ENCODE measurements around the gene OR13C8. TPM values are rescaled to one million over a fixed set of nuclear protein-coding genes. Genes with fewer than 3 reads are reported as not detected.
"Not testable (repeated sequence)": the region's sequence is repeated elsewhere in the genome, so short reads cannot be mapped to it uniquely, and the experiment has no call there.

OR13C8 gene
- total RNA-seq, 1 experiment from 2014 or later = not detected

DNA sequence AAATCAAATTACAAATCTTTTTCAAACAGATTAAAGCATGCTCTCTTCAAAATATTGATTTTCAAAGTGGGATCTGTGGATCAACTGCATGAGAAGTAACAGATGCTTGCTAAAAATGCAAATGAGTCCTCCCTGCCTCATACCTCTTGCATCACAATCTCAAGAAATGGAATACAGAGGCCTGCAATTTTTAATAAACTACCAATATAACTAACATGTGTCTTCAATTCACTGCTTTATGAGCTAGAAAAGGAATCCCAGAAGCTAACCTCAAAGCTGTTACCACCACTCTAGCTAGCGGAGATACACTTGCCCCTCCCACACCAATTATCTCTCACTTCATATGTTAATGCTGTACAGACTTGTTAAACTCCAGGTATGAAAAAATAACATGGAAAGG lies 20.7 kb downstream of the OR13C8 start:
- no peak overlapping the region for H3K9ac ChIP-seq (ENCODE audit: low read length)
- TF ChIP-seq ATF3 (IDR thresholded peaks at IDR 0.05) = no peak
- no peak overlapping the region for H3K27ac ChIP-seq (ENCODE audit: low read depth, low read length)
- POLR2A ChIA-PET = no interaction called here
- intact Hi-C loops (cut with micrococcal nuclease) = no loop called here
- H2AFZ ChIP-seq (ENCODE audit: low read depth, low read length, poor library complexity, severe bottlenecking) = no peak overlapping the region
- no peaks in the 10 kb centered on the region for H3K9me2 ChIP-seq (ENCODE audit: insufficient read depth)
- H3K79me2 ChIP-seq (ENCODE audit: insufficient read depth, low read length) = no peaks in the 10 kb centered on the region
- BruUV-seq (replicated peaks) = no TSS peak
- H3K36me3 ChIP-seq (ENCODE audit: control insufficient read depth in 1 of 2, insufficient read depth in 2 of 2, low read length in 2 of 2) = no peaks in the 10 kb centered on the region
- no peaks in the 10 kb centered on the region for H3K9me3 ChIP-seq (ENCODE audit: control insufficient read depth in 1 of 2, insufficient read depth in 1 of 2, low read depth in 1 of 2, low read length in 2 of 2)
- RAD21 ChIA-PET (ENCODE audit: low non-redundant PET in 1 of 2, low total read pairs in 2 of 2, uncharacterized antibody in 2 of 2, unreplicated experiment in 2 of 2) = no interaction called here
- H3K4me2 ChIP-seq (ENCODE audit: low read length) = no peak overlapping the region
- no peak for DNase-seq (ENCODE audit: low read depth, low spot score)
- H3K4me3 ChIP-seq (replicated peaks in 1 of 2; ENCODE audit: low read depth in 1 of 2, low read length in 2 of 2) = no peak overlapping the region
- H3K27me3 ChIP-seq (ENCODE audit: insufficient read depth, low read length) = no peaks in the 10 kb centered on the region
- no peaks in the 10 kb centered on the region for H4K20me1 ChIP-seq (ENCODE audit: insufficient read depth)
- no peak for ATAC-seq
- CTCF ChIA-PET = no interaction called here
- no peaks in the 10 kb centered on the region for H3K4me1 ChIP-seq (ENCODE audit: control insufficient read depth in 1 of 2, insufficient read depth in 2 of 2, low read length in 2 of 2)

DNA sequence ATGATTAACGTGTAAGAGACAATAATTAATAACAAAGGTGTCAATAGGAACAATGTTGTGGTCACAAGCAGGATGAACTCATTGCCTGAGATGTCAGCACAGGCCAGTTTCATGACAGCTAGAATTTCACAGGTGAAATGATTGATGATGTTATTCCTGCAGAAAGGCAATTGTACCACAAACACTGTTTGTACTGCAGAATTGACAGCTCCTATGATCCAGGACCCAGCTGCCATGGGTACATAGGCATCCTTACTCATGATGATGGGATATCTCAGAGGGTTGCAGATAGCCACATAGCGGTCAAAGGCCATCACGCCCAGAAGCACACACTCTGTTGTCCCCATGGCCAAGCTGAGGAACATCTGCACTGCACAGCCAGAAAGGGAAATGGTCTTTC lies 29.8 kb downstream of the OR13C8 start:
- H4K20me1 ChIP-seq (ENCODE audit: insufficient read depth); POLR2A ChIA-PET; BruUV-seq (replicated peaks): not testable (repeated sequence)

DNA sequence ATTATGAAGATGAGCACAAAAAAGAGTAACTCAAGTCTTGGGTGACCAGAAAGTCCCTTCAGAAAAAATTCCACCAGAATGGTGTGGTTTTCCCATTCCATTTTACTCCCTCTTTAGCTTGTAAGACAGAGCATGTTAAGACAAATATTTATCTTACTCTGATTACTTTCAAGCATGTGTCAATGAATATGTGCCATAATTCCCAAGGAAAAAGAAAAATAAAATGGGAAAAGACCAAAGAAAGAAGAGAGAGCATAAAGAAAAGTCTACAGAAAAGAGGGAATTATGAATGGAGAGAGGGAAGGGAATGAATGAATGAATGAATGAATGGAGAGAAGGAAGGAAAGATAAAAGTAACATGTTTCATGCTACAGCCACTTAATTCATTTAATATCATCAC lies 30.3 kb downstream of the OR13C8 start, which contains the start of gene OR13C5:
OR13C5 (minus strand) TSS at position 101 of the 400 bp plus-strand sequence; CDS start at position 101, 0 bp downstream.
- H3K4me1 ChIP-seq (ENCODE audit: control insufficient read depth in 1 of 2, insufficient read depth in 2 of 2, low read length in 2 of 2); BruUV-seq (replicated peaks): not testable (repeated sequence)

More for the DNA sequence above, 29.8 kb downstream of the OR13C8 start:
- RAD21 ChIA-PET (ENCODE audit: low non-redundant PET in 1 of 2, low total read pairs in 2 of 2, uncharacterized antibody in 2 of 2, unreplicated experiment in 2 of 2); ATAC-seq; H3K9me2 ChIP-seq (ENCODE audit: insufficient read depth); H3K27me3 ChIP-seq (ENCODE audit: insufficient read depth, low read length); H3K4me1 ChIP-seq (ENCODE audit: control insufficient read depth in 1 of 2, insufficient read depth in 2 of 2, low read length in 2 of 2); H3K9ac ChIP-seq (ENCODE audit: low read length); H3K9me3 ChIP-seq (ENCODE audit: control insufficient read depth in 1 of 2, insufficient read depth in 1 of 2, low read depth in 1 of 2, low read length in 2 of 2); H2AFZ ChIP-seq (ENCODE audit: low read depth, low read length, poor library complexity, severe bottlenecking); H3K4me2 ChIP-seq (ENCODE audit: low read length); H3K4me3 ChIP-seq (replicated peaks in 1 of 2; ENCODE audit: low read depth in 1 of 2, low read length in 2 of 2); intact Hi-C loops (cut with micrococcal nuclease); H3K79me2 ChIP-seq (ENCODE audit: insufficient read depth, low read length); H3K36me3 ChIP-seq (ENCODE audit: control insufficient read depth in 1 of 2, insufficient read depth in 2 of 2, low read length in 2 of 2); DNase-seq (ENCODE audit: low read depth, low spot score); H3K27ac ChIP-seq (ENCODE audit: low read depth, low read length); CTCF ChIA-PET: not testable (repeated sequence)

More for the DNA sequence above, 30.3 kb downstream of the OR13C8 start, which contains the start of gene OR13C5:
- H3K27me3 ChIP-seq (ENCODE audit: insufficient read depth, low read length); H4K20me1 ChIP-seq (ENCODE audit: insufficient read depth); H3K4me2 ChIP-seq (ENCODE audit: low read length); CTCF ChIA-PET; H3K9me2 ChIP-seq (ENCODE audit: insufficient read depth); H3K9me3 ChIP-seq (ENCODE audit: control insufficient read depth in 1 of 2, insufficient read depth in 1 of 2, low read depth in 1 of 2, low read length in 2 of 2); DNase-seq (ENCODE audit: low read depth, low spot score); ATAC-seq; POLR2A ChIA-PET; RAD21 ChIA-PET (ENCODE audit: low non-redundant PET in 1 of 2, low total read pairs in 2 of 2, uncharacterized antibody in 2 of 2, unreplicated experiment in 2 of 2); intact Hi-C loops (cut with micrococcal nuclease); H3K27ac ChIP-seq (ENCODE audit: low read depth, low read length); H3K79me2 ChIP-seq (ENCODE audit: insufficient read depth, low read length); H2AFZ ChIP-seq (ENCODE audit: low read depth, low read length, poor library complexity, severe bottlenecking); H3K9ac ChIP-seq (ENCODE audit: low read length); H3K36me3 ChIP-seq (ENCODE audit: control insufficient read depth in 1 of 2, insufficient read depth in 2 of 2, low read length in 2 of 2); H3K4me3 ChIP-seq (replicated peaks in 1 of 2; ENCODE audit: low read depth in 1 of 2, low read length in 2 of 2): not testable (repeated sequence)
